Measurements from ENCODE around the gene TMEM272.
"Not testable (repeated sequence)": the region's sequence is repeated elsewhere in the genome, so short reads cannot be mapped to it uniquely, and the experiment has no call there.

The TMEM272 gene

GRCh38 chr13:51824712-51825111 lies 20.3 kb downstream of the TMEM272 start:
- DNase-seq = not testable (repeated sequence)

GRCh38 chr13:51823863-51824262 lies 21.1 kb downstream of the TMEM272 start:
- DNase-seq = no peak

- no peak for DNase-seq
These were observed 21.6 kb downstream of the TMEM272 start for GRCh38 chr13:51823359-51823758.

- DNase-seq = no peak
These were observed 22.7 kb downstream of the TMEM272 start for GRCh38 chr13:51822106-51822815.

- DNase-seq = no peak
These were observed 23.4 kb downstream of the TMEM272 start for GRCh38 chr13:51821606-51822005.

GRCh38 chr13:51820016-51820597 lies 24.9 kb downstream of the TMEM272 start:
- no peak for DNase-seq

- DNase-seq = no peak
These were observed 25.4 kb downstream of the TMEM272 start for GRCh38 chr13:51819544-51819943.

GRCh38 chr13:51818781-51819511 lies 26.0 kb downstream of the TMEM272 start:
- peak in 1 of 2 donors; percentile 8 for DNase-seq

- DNase-seq = no peak
These were observed 26.7 kb downstream of the TMEM272 start for GRCh38 chr13:51818276-51818675.

GRCh38 chr13:51817717-51818116 lies 27.3 kb downstream of the TMEM272 start:
- DNase-seq = no peak

GRCh38 chr13:51816604-51817249 lies 28.2 kb downstream of the TMEM272 start:
- no peak for DNase-seq

GRCh38 chr13:51815848-51816247 lies 29.1 kb downstream of the TMEM272 start:
- no peak for DNase-seq

GRCh38 chr13:51814825-51815650 lies 29.9 kb downstream of the TMEM272 start:
- peak in 1 of 2 donors; percentile 11 for DNase-seq

GRCh38 chr13:51814071-51814470 lies 30.9 kb downstream of the TMEM272 start:
- DNase-seq = no peak

- DNase-seq = no peak
These were observed 33.0 kb downstream of the TMEM272 start for GRCh38 chr13:51811920-51812451.

- DNase-seq = no peak
These were observed 33.9 kb downstream of the TMEM272 start for GRCh38 chr13:51811046-51811445.

- DNase-seq = no peak
These were observed 36.2 kb downstream of the TMEM272 start for GRCh38 chr13:51808811-51809210.

GRCh38 chr13:51807041-51807440 lies 37.9 kb downstream of the TMEM272 start:
- no peak for DNase-seq

- DNase-seq = no peak
These were observed 38.4 kb downstream of the TMEM272 start for GRCh38 chr13:51806566-51806965.

- no peak for DNase-seq
These were observed 39.1 kb downstream of the TMEM272 start for GRCh38 chr13:51805925-51806324.

- no peak for DNase-seq
These were observed 39.7 kb downstream of the TMEM272 start for GRCh38 chr13:51805313-51805712.
